NCI-H2171 treated with DMSO at 0.1 percent for 48 hours (cell line): ENCODE data around the gene NEDD9.

ENCODE experiments used
- DNase-seq: peaks from one replicate; lab custom pipeline; 2025; lab: John Stamatoyannopoulos, UW

Gene NEDD9

GRCh38 chr6:11260249-11261038 lies 28.0 kb upstream of the NEDD9 start:
- DNase-seq: no peak

GRCh38 chr6:11258260-11259237 lies 26.1 kb upstream of the NEDD9 start:
- DNase-seq: no peak

GRCh38 chr6:11255610-11256009 lies 23.1 kb upstream of the NEDD9 start:
- DNase-seq: no peak

- DNase-seq: no peak
These were observed 21.1 kb upstream of the NEDD9 start for GRCh38 chr6:11253594-11253993.

GRCh38 chr6:11251553-11252360 lies 19.3 kb upstream of the NEDD9 start:
- DNase-seq: no peak

GRCh38 chr6:11250108-11250507 lies 17.6 kb upstream of the NEDD9 start:
- DNase-seq: no peak

- DNase-seq: no peak
These were observed 16.7 kb upstream of the NEDD9 start for GRCh38 chr6:11248974-11249761.

- no peak for DNase-seq
These were observed 14.3 kb upstream of the NEDD9 start for GRCh38 chr6:11246722-11247121.

GRCh38 chr6:11245381-11246256 lies 13.2 kb upstream of the NEDD9 start:
- DNase-seq: no peak

- no peak for DNase-seq
These were observed 12.1 kb upstream of the NEDD9 start for GRCh38 chr6:11244387-11245126.

- DNase-seq: no peak
These were observed 11.4 kb upstream of the NEDD9 start for GRCh38 chr6:11243861-11244260.

GRCh38 chr6:11242711-11243110 lies 10.2 kb upstream of the NEDD9 start:
- no peak for DNase-seq

- DNase-seq: no peak
These were observed 9.3 kb upstream of the NEDD9 start for GRCh38 chr6:11241793-11242201.

GRCh38 chr6:11241154-11241792 lies 8.8 kb upstream of the NEDD9 start:
- no peak for DNase-seq

- no peak for DNase-seq
These were observed 5.5 kb upstream of the NEDD9 start for GRCh38 chr6:11237956-11238355.

- no peak for DNase-seq
These were observed 5.0 kb upstream of the NEDD9 start for GRCh38 chr6:11237428-11237827.

GRCh38 chr6:11236915-11237314 lies 4.4 kb upstream of the NEDD9 start:
- no peak for DNase-seq

GRCh38 chr6:11236076-11236750 lies 3.7 kb upstream of the NEDD9 start:
- no peak for DNase-seq

- no peak for DNase-seq
These were observed 2.6 kb upstream of the NEDD9 start for GRCh38 chr6:11235062-11235461.
